Peyer's patch (tissue), 4 donors: ENCODE results near the gene MIGA2. TPM values are rescaled to one million over a fixed set of nuclear protein-coding genes. Genes with fewer than 3 reads are reported as not detected.

Experiments used
- DNase-seq, 3 donors: peaks; one replicate each; pipeline ENCODE4 v3.0.0-alpha.2; 2017 to 2019
- H3K27ac ChIP-seq, 4 donors: fragments of 200-600 bp; sonication (generic); one replicate each; pipeline ENCODE4 v1.5.1; 2016 to 2019
- H3K27me3 ChIP-seq, 2 donors: fragments of 200-600 bp; sonication (generic); one replicate each; pipeline ENCODE4 v1.5.1; 2019
- H3K36me3 ChIP-seq, 3 donors: fragments of 200-600 bp; sonication (generic); one replicate each; pipeline ENCODE4 v1.5.1; 2016 to 2019
- H3K4me1 ChIP-seq, 4 donors: fragments of 200-600 bp; sonication (generic); one replicate each; pipeline ENCODE4 v1.5.1; 2016 to 2019
- H3K4me3 ChIP-seq, 4 donors: fragments of 200-600 bp; sonication (generic); 1 replicate in 3 of 4; 2 replicates in 1 of 4; pipeline ENCODE4 v1.5.1; 2016 to 2019; ENCODE audit warnings: mild to moderate bottlenecking in 1 of 4
- H3K9me3 ChIP-seq, 4 donors: fragments of 200-600 bp; sonication (generic); one replicate each; pipeline ENCODE4 v1.5.1; 2016 to 2019; ENCODE audit warnings: mild to moderate bottlenecking in 1 of 4
- CTCF ChIP-seq, 6 experiments: fragments of 450-650 bp in 4 of 6; fragments of 200-600 bp in 2 of 6; sonication (generic) in 1 of 6; IDR thresholded peaks; one replicate each; pipeline ENCODE4 v1.5.1; 2017 to 2019; ENCODE audit warnings: antibody characterized with exemption in 6 of 6, mild to moderate bottlenecking in 3 of 6, moderate library complexity in 1 of 6
- POLR2A ChIP-seq, 2 donors: fragments of 450-650 bp; IDR thresholded peaks; one replicate each; pipeline ENCODE4 v1.5.1; 2017; ENCODE audit warnings: antibody characterized with exemption in 2 of 2, mild to moderate bottlenecking in 2 of 2, moderate library complexity in 2 of 2
- total RNA-seq, 4 donors: library from RNA; depleted of rRNA; stranded (reverse); fragments of >200 nt; gene quantifications; one replicate each; pipeline ENCODE4 v1.1.0, GENCODE V29; 2016

Gene MIGA2
- total RNA-seq, 4 donors from 2014 or later = 68.5 to 174 (median 125) TPM

GRCh38 chr9:129012893-129013448 is 23.5 kb upstream of the MIGA2 start:
- Histone ChIP-seq H3K4me3 (no peak overlapping the region), H3K4me1 (no peaks in the 10 kb centered on the region), H3K27me3 (no peaks in the 10 kb centered on the region), H3K27ac (no peak overlapping the region), H3K36me3 (peaks cover 0 to 87% (median 0%) of the 10 kb centered on the region in 3 donors), H3K9me3 (no peaks in the 10 kb centered on the region)
- TF ChIP-seq POLR2A (IDR thresholded peaks at IDR 0.05) = no peak
- TF ChIP-seq CTCF (IDR thresholded peaks at IDR 0.05) = no peak
- no peak for DNase-seq

- TF ChIP-seq CTCF (IDR thresholded peaks at IDR 0.05) = no peak
- no peak for TF ChIP-seq POLR2A (IDR thresholded peaks at IDR 0.05)
- Histone ChIP-seq H3K9me3 (no peaks in the 10 kb centered on the region), H3K27me3 (no peaks in the 10 kb centered on the region), H3K36me3 (peaks cover 0 to 87% (median 0%) of the 10 kb centered on the region in 3 donors), H3K4me1 (no peaks in the 10 kb centered on the region), H3K4me3 (no peak overlapping the region), H3K27ac (no peak overlapping the region)
- peak in 1 of 3 donors; percentile 43 for DNase-seq
Measured at GRCh38 chr9:129013674-129014073, 22.8 kb upstream of the MIGA2 start.

GRCh38 chr9:129014124-129014523 is 22.3 kb upstream of the MIGA2 start:
- H3K27ac ChIP-seq = no peak overlapping the region
- H3K9me3 ChIP-seq = no peaks in the 10 kb centered on the region
- H3K4me3 ChIP-seq = no peak overlapping the region
- no peak for DNase-seq
- H3K36me3 ChIP-seq = peaks cover 0 to 84% (median 0%) of the 10 kb centered on the region in 3 donors
- H3K4me1 ChIP-seq = no peaks in the 10 kb centered on the region
- H3K27me3 ChIP-seq = no peaks in the 10 kb centered on the region
- TF ChIP-seq POLR2A (IDR thresholded peaks at IDR 0.05) (no peak), CTCF (IDR thresholded peaks at IDR 0.05) (no peak)

GRCh38 chr9:129014608-129015007 is 21.8 kb upstream of the MIGA2 start:
- Histone ChIP-seq H3K9me3 (no peaks in the 10 kb centered on the region), H3K4me3 (no peak overlapping the region), H3K4me1 (no peaks in the 10 kb centered on the region), H3K27me3 (no peaks in the 10 kb centered on the region), H3K36me3 (peaks cover 0 to 79% (median 0%) of the 10 kb centered on the region in 3 donors), H3K27ac (no peak overlapping the region)
- DNase-seq = no peak
- TF ChIP-seq POLR2A (IDR thresholded peaks at IDR 0.05) (no peak), CTCF (IDR thresholded peaks at IDR 0.05) (no peak)

GRCh38 chr9:129021091-129021490 is 15.3 kb upstream of the MIGA2 start:
- peak in 2 of 3 donors; percentile 78 to 83 for DNase-seq
- Histone ChIP-seq H3K36me3 (peaks cover 0 to 17% (median 0%) of the 10 kb centered on the region in 3 donors), H3K4me3 (peak overlapping the region in 1 of 4 donors; percentile 9), H3K27ac (peak overlapping the region in 3 of 4 donors; percentile 30 to 75 (median 62)), H3K27me3 (no peaks in the 10 kb centered on the region), H3K4me1 (peaks cover 0 to 25% (median 2%) of the 10 kb centered on the region in 4 donors), H3K9me3 (no peaks in the 10 kb centered on the region)
- TF ChIP-seq POLR2A (IDR thresholded peaks at IDR 0.05) (no peak), CTCF (IDR thresholded peaks at IDR 0.05) (no peak)
